ENCODE data around the gene PCYT2. TPM values are rescaled to one million over a fixed set of nuclear protein-coding genes. Genes with fewer than 3 reads are reported as not detected.

The PCYT2 gene
- total and polyA plus RNA-seq, 10 of the 15 experiments (the other 5 are each of a cell fraction or from before 2014, with no cell fraction given), result 0.63 to 72.0 (median 45.0) TPM

GRCh38 chr17:81921996-81922565 is 10.9 kb upstream of the PCYT2 start:
- H3K79me2 ChIP-seq (ENCODE audit: control insufficient read depth, insufficient read depth, low read length), result peaks cover 47% of the 10 kb centered on the region
- H3K36me3 ChIP-seq (ENCODE audit: control insufficient read depth in 2 of 2, insufficient read depth in 2 of 2, low read length in 1 of 2), result peaks cover 3 to 8% of the 10 kb centered on the region in 2 experiments; a peak in 3 of 4 replicates
- CTCF ChIA-PET, result no interaction called here
- no peak overlapping the region for H2AFZ ChIP-seq (ENCODE audit: control insufficient read depth, low read depth, low read length)
- SMC1A ChIA-PET (ENCODE audit: uncharacterized antibody, unreplicated experiment), result no interaction called here
- ATAC-seq (no peak), DNase-seq (ENCODE audit: low read depth, low spot score) (no peak), FAIRE-seq (no peak)
- TF ChIP-seq SKIL (IDR thresholded peaks at IDR 0.05; ENCODE audit: low read depth, poor library complexity, severe bottlenecking) (no peak), JUNB (IDR thresholded peaks at IDR 0.05) (no peak), RELB (IDR thresholded peaks at IDR 0.05; ENCODE audit: low read depth) (no peak), CEBPB (IDR thresholded peaks at IDR 0.05; ENCODE audit: borderline replicate concordance in 1 of 2, low read depth in 2 of 2, low read length in 2 of 2) (no peak), MEF2B (IDR thresholded peaks at IDR 0.05; ENCODE audit: partially characterized antibody, poor library complexity, severe bottlenecking) (no peak), ZBTB40 (IDR thresholded peaks at IDR 0.05; ENCODE audit: borderline replicate concordance) (no peak), ZZZ3 (IDR thresholded peaks at IDR 0.05; ENCODE audit: control insufficient read depth, insufficient read length, low read depth) (no peak), FOXM1 (IDR thresholded peaks at IDR 0.05; ENCODE audit: low read depth, low read length) (no peak), CREM (IDR thresholded peaks at IDR 0.05; ENCODE audit: low read depth) (no peak), MYC (IDR thresholded peaks at IDR 0.05; ENCODE audit: insufficient read depth, insufficient read length, insufficient replicate concordance, low read length, severe bottlenecking) (no peak), HDAC2 (IDR thresholded peaks at IDR 0.05) (no peak), PAX5 (IDR thresholded peaks at IDR 0.05; ENCODE audit: borderline replicate concordance, low read depth, low read length) (no peak)
- no peak overlapping the region for H3K4me2 ChIP-seq (ENCODE audit: control insufficient read depth, insufficient read depth)
- intact Hi-C loops (cut with micrococcal nuclease; ENCODE audit: unreplicated experiment), result no loop called here
- no peaks in the 10 kb centered on the region; the same call in 1 of the 2 replicates for H4K20me1 ChIP-seq (ENCODE audit: control insufficient read depth, insufficient read depth)
- no peak overlapping the region for H3K9ac ChIP-seq (ENCODE audit: control insufficient read depth, insufficient read depth, low read length)
- H3K9me3 ChIP-seq (replicated peaks; ENCODE audit: control insufficient read depth, insufficient read depth, low read length), result no peaks in the 10 kb centered on the region
- POLR2A ChIA-PET, result interaction anchor here (1.6 kb wide), 1 partner anchor 32 kb away, joined by 3 read pairs; no protein-coding TSS in a partner anchor
- no peak overlapping the region for H3K4me3 ChIP-seq
- RAD21 ChIA-PET (ENCODE audit: unreplicated experiment), result interaction anchor here (0.9 kb wide), 1 partner anchor 99 kb away, joined by 3 read pairs; no protein-coding TSS in a partner anchor
- H3K27me3 ChIP-seq (replicated peaks in 1 of 2; ENCODE audit: control insufficient read depth in 2 of 2, insufficient read depth in 2 of 2, low read length in 1 of 2), result no peaks in the 10 kb centered on the region
- WGBS (ENCODE audit: insufficient coverage, insufficient replicate concordance, low lambda C conversion rate, missing lambda C conversion rate), result 98% methylated on average over 20 of the region's 23 CpGs
- no peak overlapping the region for H3K27ac ChIP-seq (ENCODE audit: control insufficient read depth, insufficient read depth)
- H3K4me1 ChIP-seq (ENCODE audit: control insufficient read depth, insufficient read depth, low read length), result peaks cover 13% of the 10 kb centered on the region
- in situ Hi-C loops (cut with MboI), result no loop called here
- no TSS peak for BruUV-seq (replicated peaks)

Measured in GM12878 (cell line).